NOMO-1 treated with dmso at 0.1 percent for 144 hours (cell line): ENCODE measurements around the gene LUC7L.
"Not testable (repeated sequence)": the region's sequence is repeated elsewhere in the genome, so short reads cannot be mapped to it uniquely, and the experiment has no call there.

ENCODE experiments used
- DNase-seq: peaks from one replicate; lab custom pipeline; 2025; ENCODE audit not compliant: unreplicated experiment; lab: John Stamatoyannopoulos, UW

The LUC7L gene

GRCh38 chr16:180681-181564 is 48.3 kb downstream of the LUC7L start:
- peak; percentile 65 for DNase-seq

- DNase-seq = no peak
Measured at GRCh38 chr16:180101-180675, 49.1 kb downstream of the LUC7L start, which contains the start of gene HBQ1. Gene HBQ1 (plus strand): TSS chr16:180459. CDS start chr16:180487, 28 bp downstream.

GRCh38 chr16:179211-180092 is 49.8 kb downstream of the LUC7L start:
- no peak for DNase-seq

- no peak for DNase-seq
Measured at GRCh38 chr16:178668-179015, 50.6 kb downstream of the LUC7L start.

GRCh38 chr16:177981-178667 is 51.1 kb downstream of the LUC7L start:
- no peak for DNase-seq

- peak; percentile 100 for DNase-seq
Measured at GRCh38 chr16:177394-177822, 51.8 kb downstream of the LUC7L start.

GRCh38 chr16:176477-177382 is 52.5 kb downstream of the LUC7L start, which contains the start of gene HBA1:
Gene HBA1 (plus strand): TSS chr16:176680. CDS start chr16:176717, 37 bp downstream.
- not testable (repeated sequence) for DNase-seq

- not testable (repeated sequence) for DNase-seq
Measured at GRCh38 chr16:176006-176405, 53.2 kb downstream of the LUC7L start.

GRCh38 chr16:175011-175949 is 54.0 kb downstream of the LUC7L start:
- DNase-seq = no peak

GRCh38 chr16:173928-174769 is 55.1 kb downstream of the LUC7L start:
- DNase-seq = not testable (repeated sequence)

GRCh38 chr16:173211-173854 is 55.9 kb downstream of the LUC7L start:
- not testable (repeated sequence) for DNase-seq

- DNase-seq = not testable (repeated sequence)
Measured at GRCh38 chr16:172374-172941, 56.8 kb downstream of the LUC7L start, which contains the start of gene HBA2. Gene HBA2 (plus strand): TSS chr16:172876. CDS start chr16:172913, 37 bp downstream.

- DNase-seq = no peak
Measured at GRCh38 chr16:170788-171187, 58.5 kb downstream of the LUC7L start.

- not testable (repeated sequence) for DNase-seq
Measured at GRCh38 chr16:170088-170507, 59.2 kb downstream of the LUC7L start.

- no peak for DNase-seq
Measured at GRCh38 chr16:169014-169413, 60.2 kb downstream of the LUC7L start.

- DNase-seq = no peak
Measured at GRCh38 chr16:168424-168823, 60.8 kb downstream of the LUC7L start.
